IMR-90 (cell line): ENCODE data around the gene GH2. TPM values are rescaled to one million over a fixed set of nuclear protein-coding genes. Genes with fewer than 3 reads are reported as not detected.

Source experiments
- ATAC-seq: fragments of 200-7000 bp; cut with Tn5 transposase; 2 replicates; pipeline ENCODE4 v1.9.1; 2020; ENCODE audit warnings: low read depth, mild to moderate bottlenecking, moderate library complexity
- BruUV-seq: library from RNA; stranded (reverse); fragments of 400-500 nt; replicated peaks from 2 replicates; lab custom pipeline; 2021; lab: Mats Ljungman, UMichigan
- CTCF ChIA-PET: fragments of 300-600 bp; formaldehyde crosslinking; extraction: SDS; loops from one replicate; lab custom pipeline; 2021; ENCODE audit warnings: antibody characterized with exemption; lab: Yijun Ruan, JAX
- POLR2A ChIA-PET: fragments of 300-600 bp; sonication (Branson Sonifier 250); formaldehyde crosslinking; loops from one replicate; lab custom pipeline; 2022; ENCODE audit warnings: antibody characterized with exemption; ENCODE audit not compliant: unreplicated experiment; lab: Charles Lee
- DNase-seq: peaks from one replicate; pipeline ENCODE4 v3.0.0; 2013
- H2AFZ ChIP-seq: replicated peaks from 2 replicates; pipeline ENCODE3; 2013; ENCODE audit warnings: low read length, mild to moderate bottlenecking; ENCODE audit not compliant: poor library complexity
- H2AK5ac ChIP-seq: 2 replicates; pipeline ENCODE4 v1.6.1; 2013; ENCODE audit warnings: low read depth, low read length, inconsistent platforms
- H2AK9ac ChIP-seq: replicated peaks from 2 replicates; pipeline ENCODE3; 2013; ENCODE audit warnings: mild to moderate bottlenecking, low read depth, low read length, moderate library complexity; ENCODE audit not compliant: poor library complexity
- H2BK120ac ChIP-seq: 2 replicates; pipeline ENCODE4 v1.6.1; 2013; ENCODE audit warnings: low read depth, low read length, inconsistent platforms
- H2BK15ac ChIP-seq: 3 replicates; pipeline ENCODE4 v1.6.1; 2013; ENCODE audit warnings: low read depth, low read length, inconsistent platforms
- H2BK20ac ChIP-seq: 2 replicates; pipeline ENCODE4 v1.6.1; 2013; ENCODE audit warnings: low read depth, mild to moderate bottlenecking, inconsistent platforms, low read length, moderate library complexity
- H2BK5ac ChIP-seq: 2 replicates; pipeline ENCODE4 v1.6.1; 2013; ENCODE audit warnings: mild to moderate bottlenecking, low read depth, low read length, inconsistent platforms; ENCODE audit not compliant: poor library complexity, severe bottlenecking
- H3K14ac ChIP-seq: replicated peaks from 2 replicates; pipeline ENCODE4 v1.6.1; 2013; ENCODE audit warnings: low read depth, low read length, inconsistent platforms
- H3K18ac ChIP-seq: 2 replicates; pipeline ENCODE4 v1.6.1; 2013; ENCODE audit warnings: low read depth, low read length, control low read depth
- H3K23ac ChIP-seq: 2 replicates; pipeline ENCODE4 v1.6.1; 2013; ENCODE audit warnings: low read depth, low read length, inconsistent platforms
- H3K27ac ChIP-seq: 2 replicates; pipeline ENCODE4 v1.5.1; 2013; ENCODE audit warnings: mild to moderate bottlenecking, control low read depth, low read length; ENCODE audit not compliant: insufficient read depth
- H3K27me3 ChIP-seq: 2 replicates; pipeline ENCODE4 v1.6.1; 2013; ENCODE audit warnings: low read length; ENCODE audit not compliant: control insufficient read depth, insufficient read depth
- H3K36me3 ChIP-seq: 2 replicates; pipeline ENCODE4 v1.6.1; 2013; ENCODE audit warnings: low read length, mixed read lengths; ENCODE audit not compliant: control insufficient read depth, insufficient read depth
- H3K4ac ChIP-seq: 2 replicates; pipeline ENCODE4 v1.6.1; 2013; ENCODE audit warnings: low read depth, low read length, inconsistent platforms
- H3K4me1 ChIP-seq: 2 replicates; pipeline ENCODE4 v1.6.1; 2013; ENCODE audit warnings: low read length, mixed read lengths; ENCODE audit not compliant: control insufficient read depth, insufficient read depth
- H3K4me2 ChIP-seq: 2 replicates; pipeline ENCODE4 v1.6.1; 2013; ENCODE audit warnings: low read depth, mild to moderate bottlenecking, control low read depth, low read length, moderate library complexity
- H3K4me3 ChIP-seq: 2 replicates; pipeline ENCODE4 v1.5.1; 2013; ENCODE audit warnings: low read depth, mild to moderate bottlenecking, control low read depth, low read length, moderate library complexity; ENCODE audit not compliant: insufficient read depth
- H3K56ac ChIP-seq: 2 replicates; pipeline ENCODE4 v1.6.1; 2013; ENCODE audit warnings: low read length, inconsistent platforms; ENCODE audit not compliant: insufficient read depth; ENCODE audit errors: extremely low read depth
- H3K79me1 ChIP-seq, 2 experiments: 2 replicates each; pipeline ENCODE4 v1.6.1; 2013; ENCODE audit warnings: low read length in 2 of 2, inconsistent platforms in 1 of 2, low read depth in 1 of 2
- H3K9ac ChIP-seq: 2 replicates; pipeline ENCODE4 v1.6.1; 2013; ENCODE audit warnings: low read depth, low read length, control low read depth
- H3K9me1 ChIP-seq: 2 replicates; pipeline ENCODE4 v1.6.1; 2013; ENCODE audit warnings: low read length, inconsistent platforms; ENCODE audit not compliant: insufficient read depth
- H3K9me3 ChIP-seq: 2 replicates; pipeline ENCODE4 v1.6.1; 2013; ENCODE audit warnings: low read length; ENCODE audit not compliant: control insufficient read depth, insufficient read depth
- H4K20me1 ChIP-seq: 2 replicates; pipeline ENCODE4 v1.6.1; 2013; ENCODE audit warnings: low read length, inconsistent platforms; ENCODE audit not compliant: insufficient read depth
- H4K5ac ChIP-seq: 2 replicates; pipeline ENCODE4 v1.6.1; 2013; ENCODE audit warnings: mild to moderate bottlenecking, low read depth, low read length, control low read depth
- H4K8ac ChIP-seq, 2 experiments: 2 replicates each; pipeline ENCODE4 v1.6.1; 2013; ENCODE audit warnings: low read depth in 2 of 2, low read length in 2 of 2, control low read depth in 1 of 2, inconsistent platforms in 1 of 2
- H4K91ac ChIP-seq: 2 replicates; pipeline ENCODE4 v1.6.1; 2013; ENCODE audit warnings: low read depth, low read length, inconsistent platforms; ENCODE audit not compliant: insufficient read depth
- BHLHE40 ChIP-seq: fragments of 150-350 bp; IDR thresholded peaks from 2 replicates; pipeline ENCODE4 v1.6.1; 2016; ENCODE audit warnings: mild to moderate bottlenecking, low read depth, low read length
- CEBPB ChIP-seq: IDR thresholded peaks from 2 replicates; pipeline ENCODE4 v1.6.1; 2012; ENCODE audit warnings: low read depth, low read length, improper control_type of control experiment
- CHD1 ChIP-seq: IDR thresholded peaks from 2 replicates; pipeline ENCODE4 v1.6.1; 2012; ENCODE audit warnings: low read depth, low read length, improper control_type of control experiment
- ELK1 ChIP-seq: fragments of 150-350 bp; IDR thresholded peaks from 2 replicates; pipeline ENCODE4 v1.6.1; 2016; ENCODE audit warnings: low read depth, mild to moderate bottlenecking, low read length, moderate library complexity, borderline replicate concordance
- FOS ChIP-seq: fragments of 150-350 bp; IDR thresholded peaks from 2 replicates; pipeline ENCODE4 v1.6.1; 2016; ENCODE audit warnings: low read depth, low read length
- MXI1 ChIP-seq: IDR thresholded peaks from 2 replicates; pipeline ENCODE4 v1.6.1; 2012; ENCODE audit warnings: low read depth, mild to moderate bottlenecking, low read length, moderate library complexity, borderline replicate concordance
- NFE2L2 ChIP-seq: fragments of 150-350 bp; IDR thresholded peaks from 2 replicates; pipeline ENCODE4 v1.6.1; 2016; ENCODE audit warnings: low read depth, mild to moderate bottlenecking, low read length
- POLR2A ChIP-seq: IDR thresholded peaks from 2 replicates; pipeline ENCODE4 v1.6.1; 2012; ENCODE audit warnings: mild to moderate bottlenecking, low read depth, low read length
- RFX5 ChIP-seq: IDR thresholded peaks from 2 replicates; pipeline ENCODE4 v1.8.0; 2012; ENCODE audit warnings: low read depth, mild to moderate bottlenecking, low read length, moderate library complexity
- WGBS, 2 experiments: methylation state at CpG; one replicate each; pipeline versions ENCODE4 v1.1.5 to v1.1.7; 2013; ENCODE audit warnings: missing lambda C conversion rate in 2 of 2; ENCODE audit not compliant: insufficient read length in 1 of 2; ENCODE audit errors: extremely low coverage in 2 of 2; 5-methylcytosine and 5-hydroxymethylcytosine counted together
- dilution Hi-C: fragments of 300-500 bp; cut with HindIII; formaldehyde crosslinking; loops from one replicate; pipeline ENCODE4 v1.14.3; 2018; ENCODE audit warnings: low sequenced_read_pairs; ENCODE audit not compliant: unreplicated experiment
- in situ Hi-C: fragments of 300-500 bp; cut with MboI; formaldehyde crosslinking; loops from 3 replicates; pipeline ENCODE4 v1.14.3; 2019; ENCODE audit warnings: low sequenced_read_pairs, inconsistent platforms, mixed read lengths
- intact Hi-C: fragments of 100-400 bp; cut with micrococcal nuclease; formaldehyde crosslinking; loops from 2 replicates; pipeline ENCODE4 v1.10.0; 2022
- polyA plus RNA-seq, 3 experiments: library from polyadenylated mRNA; depleted of rRNA; stranded (reverse); fragments of >200 nt; gene quantifications; 2 replicates each; pipeline ENCODE4 v1.2.3, GENCODE V29; 2012; ENCODE audit warnings: low replicate concordance in 1 of 3
- total RNA-seq: library from RNA; depleted of rRNA; stranded (reverse); fragments of >200 nt; gene quantifications from 2 replicates; pipeline ENCODE4 v1.2.3, GENCODE V29; 2012

The GH2 gene
- total and polyA plus RNA-seq, 2 of the 4 experiments (the other 2 are of a cell fraction), result not detected

- intact Hi-C loops, result no loop called here
- H4K8ac ChIP-seq, result no peak overlapping the region
- ATAC-seq, result no peak
Observed at GRCh38 chr17:63850401-63850800, 31.3 kb downstream of the GH2 start.

More at GRCh38 chr17:63850401-63850800, 31.3 kb downstream of the GH2 start:
- dilution Hi-C loops (no loop called here), in situ Hi-C loops (no loop called here)
- Histone ChIP-seq H3K27me3 (peaks cover 13% of the 10 kb centered on the region), H3K9me3 (0 out of 2 replicates have a peak, but pooled peaks cover 3% of the 10 kb centered on the region), H4K91ac (no peak overlapping the region), H2AK9ac (no peak overlapping the region), H3K56ac (no peak overlapping the region), H3K9ac (no peak overlapping the region), H3K4me1 (no peaks in the 10 kb centered on the region), H3K23ac (no peak overlapping the region), H2BK120ac (no peak overlapping the region), H2BK5ac (no peak overlapping the region), H3K36me3 (no peaks in the 10 kb centered on the region), H2AK5ac (no peak overlapping the region), H3K4ac (no peak overlapping the region), H2BK20ac (no peak overlapping the region), H2AFZ (no peak overlapping the region), H3K4me3 (no peak overlapping the region), H3K4me2 (no peak overlapping the region), H3K27ac (no peak overlapping the region), H4K5ac (no peak overlapping the region), H3K14ac (no peak overlapping the region), H2BK15ac (no peak overlapping the region), H3K79me1 (no peaks in the 10 kb centered on the region), H3K9me1 (no peaks in the 10 kb centered on the region), H4K20me1 (no peaks in the 10 kb centered on the region), H3K18ac (no peak overlapping the region)
- no peak for DNase-seq
- CTCF ChIA-PET, result no interaction called here
- POLR2A ChIA-PET, result no interaction called here
- TF ChIP-seq FOS (no peak), ELK1 (no peak), NFE2L2 (no peak), CHD1 (no peak), POLR2A (no peak), BHLHE40 (no peak), CEBPB (no peak), MXI1 (no peak), RFX5 (no peak)
- 55% methylated on average over 6 of the region's 9 CpGs; no CpG with 5 or more reads in 1 of the 2 experiments for WGBS, 2 experiments
- no TSS peak for BruUV-seq
